GM12891 (cell line): Measurements from ENCODE around the gene LIMA1.
"Not testable (repeated sequence)": the region's sequence is repeated elsewhere in the genome, so short reads cannot be mapped to it uniquely, and the experiment has no call there.

Experiments
- DNase-seq: peaks from one replicate; pipeline ENCODE4 v3.0.0; 2011; ENCODE audit warnings: low spot score; ENCODE audit not compliant: insufficient read length
- FAIRE-seq: peaks from 2 replicates; lab custom pipeline; 2011; peaks lifted over from hg19 to GRCh38; lab: Jason Lieb, UNC
- PAX5 ChIP-seq: IDR thresholded peaks from 2 replicates; pipeline ENCODE4 v1.6.1; 2011; ENCODE audit warnings: low read length, moderate library complexity, mild to moderate bottlenecking; ENCODE audit not compliant: insufficient read depth, severe bottlenecking
- POLR2A ChIP-seq: IDR thresholded peaks from 2 replicates; pipeline ENCODE4 v1.6.1; 2011; ENCODE audit warnings: low read depth, low read length, control low read depth
- POLR2AphosphoS5 ChIP-seq: IDR thresholded peaks from 2 replicates; pipeline ENCODE4 v1.6.1; 2011; ENCODE audit warnings: low read depth, low read length, control low read depth
- POU2F2 ChIP-seq: IDR thresholded peaks from 2 replicates; pipeline ENCODE4 v1.6.1; 2011; ENCODE audit warnings: low read depth, mild to moderate bottlenecking, control low read depth, low read length, moderate library complexity
- SPI1 ChIP-seq: IDR thresholded peaks from 2 replicates; pipeline ENCODE4 v1.6.1; 2011; ENCODE audit warnings: low read depth, low read length, control low read depth
- TAF1 ChIP-seq: IDR thresholded peaks from 2 replicates; pipeline ENCODE4 v1.6.1; 2011; ENCODE audit warnings: low read depth, low read length, control low read depth

LIMA1 gene

DNA sequence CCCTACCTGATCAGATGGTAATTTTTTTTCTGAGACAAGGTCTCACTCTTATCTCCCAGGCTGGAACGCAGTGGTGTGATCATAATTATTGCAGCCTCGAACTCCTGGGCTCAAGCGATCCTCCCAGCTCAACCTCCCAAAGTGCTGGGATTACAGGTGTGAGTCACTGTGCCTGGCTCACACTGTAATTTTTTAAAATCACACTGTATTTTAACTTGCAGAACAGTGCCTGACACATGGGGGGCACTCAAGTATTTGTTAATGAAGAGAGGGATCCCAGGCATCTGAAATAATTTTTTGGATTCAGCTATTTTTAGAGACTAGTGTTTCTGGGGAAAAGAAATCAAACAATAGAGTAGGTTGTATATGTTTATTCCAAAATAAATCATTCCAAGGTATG is 21.7 kb downstream of the LIMA1 start:
- TF ChIP-seq SPI1 (no peak), PAX5 (no peak), POU2F2 (no peak), POLR2A (no peak), POLR2AphosphoS5 (no peak), TAF1 (no peak)
- no peak for FAIRE-seq

GRCh38 chr12:50258167-50258551 is 25.2 kb downstream of the LIMA1 start:
- TF ChIP-seq POU2F2 (no peak), SPI1 (no peak), POLR2A (no peak), PAX5 (no peak), POLR2AphosphoS5 (no peak), TAF1 (no peak)
- FAIRE-seq (no peak), DNase-seq (no peak)

More for the DNA sequence above, 21.7 kb downstream of the LIMA1 start:
- DNase-seq, result no peak

GRCh38 chr12:50257236-50258166 is 25.8 kb downstream of the LIMA1 start:
- TF ChIP-seq POLR2A, result no peak
- FAIRE-seq, result no peak
- no peak for DNase-seq

GRCh38 chr12:50256761-50257160 is 26.6 kb downstream of the LIMA1 start:
- FAIRE-seq (no peak), DNase-seq (no peak)
- TF ChIP-seq POLR2AphosphoS5 (no peak), POLR2A (no peak), POU2F2 (no peak), PAX5 (no peak), TAF1 (no peak), SPI1 (no peak)

DNA sequence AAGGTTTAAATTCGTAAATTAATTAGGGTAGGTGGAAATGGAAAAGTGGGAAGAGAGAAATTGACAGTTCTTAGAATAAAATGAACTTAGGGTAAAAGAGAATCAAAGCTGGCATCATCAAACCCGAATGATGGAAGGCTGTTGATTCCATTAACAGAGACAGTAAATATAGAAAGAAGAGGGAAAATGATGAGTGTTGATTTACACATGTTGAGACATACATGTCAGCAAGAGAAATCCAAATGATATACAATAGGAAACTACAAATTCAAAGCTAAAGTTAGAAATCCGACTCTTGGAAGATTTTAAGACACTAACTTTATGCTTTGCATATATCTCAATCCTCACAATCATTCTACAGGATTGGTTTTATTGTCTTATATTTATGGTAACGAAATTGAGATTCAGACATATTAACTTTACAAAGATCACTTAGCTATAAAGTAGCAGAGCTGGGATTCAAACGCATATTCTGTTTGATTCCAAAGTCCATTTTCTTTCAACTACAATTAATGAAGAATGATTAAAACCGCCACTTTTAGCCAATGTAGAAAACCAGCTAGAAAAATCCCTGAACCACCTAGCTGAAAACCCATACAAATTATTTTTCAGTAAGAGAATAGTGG is 30.2 kb downstream of the LIMA1 start:
- no peak for FAIRE-seq
- no peak for TF ChIP-seq POLR2A
- no peak for TF ChIP-seq POU2F2
- TF ChIP-seq TAF1, result no peak
- no peak for TF ChIP-seq POLR2AphosphoS5
- TF ChIP-seq SPI1, result no peak
- TF ChIP-seq PAX5, result no peak

GRCh38 chr12:50251619-50252252 is 31.6 kb downstream of the LIMA1 start:
- FAIRE-seq, result peak; percentile 82
- no peak for DNase-seq
- no peak for TF ChIP-seq PAX5
- TF ChIP-seq POLR2AphosphoS5, result no peak
- TF ChIP-seq TAF1, result no peak
- no peak for TF ChIP-seq POU2F2
- TF ChIP-seq SPI1, result no peak
- no peak for TF ChIP-seq POLR2A

More for the DNA sequence above, 30.2 kb downstream of the LIMA1 start:
- DNase-seq, result no peak

DNA sequence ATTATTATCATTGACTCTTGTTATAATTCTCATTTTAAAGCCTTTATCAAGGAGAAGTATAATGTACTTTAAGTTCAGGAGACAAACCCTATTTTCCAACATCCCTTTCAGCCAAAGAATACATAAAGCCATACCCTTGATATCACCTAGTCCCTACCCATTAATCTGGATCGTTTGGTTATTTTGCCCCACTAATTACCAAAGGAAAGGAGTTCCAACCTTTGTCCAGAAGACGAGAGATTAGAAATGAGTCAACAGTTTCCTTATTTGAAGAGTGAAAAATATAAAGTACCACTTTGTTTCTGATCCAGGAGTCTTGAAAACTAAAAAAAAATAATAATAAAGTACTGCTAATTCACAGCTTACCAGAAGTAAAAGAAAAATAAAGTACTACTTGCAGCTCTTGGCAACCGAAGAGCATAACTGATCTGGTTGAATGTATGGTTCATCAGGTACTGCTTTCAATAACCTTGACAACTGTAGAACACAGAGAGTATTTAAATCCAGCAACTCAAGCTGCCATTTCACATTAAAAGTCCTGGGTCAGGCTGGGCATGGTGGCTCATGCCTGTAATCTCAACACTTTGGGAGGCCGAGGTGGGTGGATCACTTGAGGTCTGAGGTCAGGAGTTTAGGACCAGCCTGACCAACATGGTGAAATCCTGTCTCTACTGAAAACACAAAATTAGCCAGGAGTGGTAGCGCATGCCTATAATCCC is 33.7 kb downstream of the LIMA1 start:
- FAIRE-seq (no peak), DNase-seq (no peak)
- TF ChIP-seq SPI1 (no peak), POLR2A (no peak), TAF1 (no peak), POU2F2 (no peak), POLR2AphosphoS5 (no peak), PAX5 (no peak)

DNA sequence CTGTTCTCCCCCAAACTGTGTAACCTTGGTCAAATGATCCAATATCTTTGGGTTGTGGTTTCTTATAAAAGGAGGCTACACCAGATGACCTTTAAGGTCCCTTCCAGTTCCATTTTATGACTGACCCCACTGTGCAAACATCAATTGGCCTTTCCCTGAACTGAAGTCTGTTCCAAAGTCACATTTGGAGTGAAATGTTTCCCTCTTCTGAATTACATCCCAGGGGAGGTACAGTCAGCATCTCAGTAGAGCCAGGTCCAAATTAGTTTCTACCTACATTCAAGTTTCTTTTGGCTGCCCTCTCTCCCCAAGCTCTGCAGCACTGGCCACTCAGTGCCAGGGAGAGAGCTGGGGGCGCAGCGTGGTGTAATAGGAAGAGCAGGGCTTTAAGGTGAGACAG is 34.4 kb downstream of the LIMA1 start:
- DNase-seq (no peak), FAIRE-seq (no peak)
- TF ChIP-seq PAX5 (no peak), POLR2AphosphoS5 (no peak), SPI1 (no peak), TAF1 (no peak), POU2F2 (no peak), POLR2A (no peak)

GRCh38 chr12:50248411-50248810 is 34.9 kb downstream of the LIMA1 start:
- no peak for DNase-seq
- TF ChIP-seq POU2F2, result no peak
- TF ChIP-seq SPI1, result no peak
- TF ChIP-seq TAF1, result no peak
- TF ChIP-seq POLR2AphosphoS5, result no peak
- no peak for TF ChIP-seq POLR2A
- TF ChIP-seq PAX5, result no peak
- no peak for FAIRE-seq

GRCh38 chr12:50247665-50248064 is 35.7 kb downstream of the LIMA1 start:
- FAIRE-seq, DNase-seq: not testable (repeated sequence)
